ENCODE data around the gene TMEM108.

GRCh38 chr3:133125171-133125570 lies 87.0 kb downstream of the TMEM108 start:
- TF ChIP-seq CTCF (IDR thresholded peaks at IDR 0.05): no peak
- TF ChIP-seq POLR2A (IDR thresholded peaks at IDR 0.05): no peak
